Lower leg skin (tissue), 4 donors: Measurements from ENCODE around the gene DBR1. TPM values are rescaled to one million over a fixed set of nuclear protein-coding genes. Genes with fewer than 3 reads are reported as not detected.
"Not testable (repeated sequence)": the region's sequence is repeated elsewhere in the genome, so short reads cannot be mapped to it uniquely, and the experiment has no call there.

Experiments used
- DNase-seq, 2 donors: peaks; one replicate each; pipeline ENCODE4 v3.0.0-alpha.2; 2019; ENCODE audit warnings: low spot score in 2 of 2
- H3K4me3 ChIP-seq: fragments of 200-600 bp; sonication (generic); 2 replicates; pipeline ENCODE4 v1.5.1; 2017; ENCODE audit warnings: mild to moderate bottlenecking, low read depth; ENCODE audit not compliant: poor library complexity, severe bottlenecking
- POLR2A ChIP-seq, 2 donors: fragments of 450-650 bp; IDR thresholded peaks; one replicate each; pipeline ENCODE4 v1.6.1; 2016 to 2017; ENCODE audit warnings: antibody characterized with exemption in 2 of 2, mild to moderate bottlenecking in 1 of 2, moderate library complexity in 1 of 2
- WGBS, 2 donors: methylation state at CpG; one replicate each; pipeline ENCODE4 v1.1.5; 2018; 5-methylcytosine and 5-hydroxymethylcytosine counted together
- intact Hi-C: fragments of 100-400 bp; cut with DNase I; formaldehyde crosslinking; loops from one replicate; pipeline ENCODE4 v1.15.0; 2023; ENCODE audit warnings: low total_unique reads
- total RNA-seq, 4 donors: library from RNA; depleted of rRNA; stranded (reverse); fragments of >200 nt; gene quantifications; one replicate each; pipeline ENCODE4 v1.1.0, GENCODE V29; 2016
- TF ChIP-seq, protein P1 (sequence below), 3 donors: fragments of 450-650 bp; IDR thresholded peaks; one replicate each; pipeline ENCODE4 v1.5.1; 2016; ENCODE audit warnings: antibody characterized with exemption in 3 of 3, mild to moderate bottlenecking in 3 of 3, moderate library complexity in 2 of 3

The DBR1 gene
- total RNA-seq, 4 donors from 2014 or later = 9.1 to 13.9 (median 11.9) TPM

DNA sequence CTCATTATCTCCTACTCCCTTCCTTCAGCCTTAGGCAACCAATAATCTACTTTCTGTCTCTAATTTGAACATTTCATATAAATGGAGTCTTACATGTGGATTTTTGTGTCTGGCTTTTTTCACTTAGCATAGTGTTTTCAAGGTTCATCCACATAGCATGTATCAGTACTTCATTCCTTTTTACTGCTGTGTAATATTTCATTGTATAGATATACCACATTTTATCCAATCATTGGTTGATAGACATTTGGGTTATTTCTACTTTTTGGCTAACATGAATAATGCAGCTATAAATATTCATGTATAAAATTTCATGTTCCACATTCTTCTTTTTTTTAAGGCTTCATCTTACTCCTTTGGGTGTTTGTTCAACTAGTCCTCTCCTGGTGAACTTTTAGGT is 20.2 kb downstream of the DBR1 start:
- no peak for TF ChIP-seq POLR2A (IDR thresholded peaks at IDR 0.05)
- TF ChIP-seq, protein P1, sequence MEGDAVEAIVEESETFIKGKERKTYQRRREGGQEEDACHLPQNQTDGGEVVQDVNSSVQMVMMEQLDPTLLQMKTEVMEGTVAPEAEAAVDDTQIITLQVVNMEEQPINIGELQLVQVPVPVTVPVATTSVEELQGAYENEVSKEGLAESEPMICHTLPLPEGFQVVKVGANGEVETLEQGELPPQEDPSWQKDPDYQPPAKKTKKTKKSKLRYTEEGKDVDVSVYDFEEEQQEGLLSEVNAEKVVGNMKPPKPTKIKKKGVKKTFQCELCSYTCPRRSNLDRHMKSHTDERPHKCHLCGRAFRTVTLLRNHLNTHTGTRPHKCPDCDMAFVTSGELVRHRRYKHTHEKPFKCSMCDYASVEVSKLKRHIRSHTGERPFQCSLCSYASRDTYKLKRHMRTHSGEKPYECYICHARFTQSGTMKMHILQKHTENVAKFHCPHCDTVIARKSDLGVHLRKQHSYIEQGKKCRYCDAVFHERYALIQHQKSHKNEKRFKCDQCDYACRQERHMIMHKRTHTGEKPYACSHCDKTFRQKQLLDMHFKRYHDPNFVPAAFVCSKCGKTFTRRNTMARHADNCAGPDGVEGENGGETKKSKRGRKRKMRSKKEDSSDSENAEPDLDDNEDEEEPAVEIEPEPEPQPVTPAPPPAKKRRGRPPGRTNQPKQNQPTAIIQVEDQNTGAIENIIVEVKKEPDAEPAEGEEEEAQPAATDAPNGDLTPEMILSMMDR (IDR thresholded peaks at IDR 0.05) = no peak
- no peak for DNase-seq
- intact Hi-C loops = no loop called here
- no peak overlapping the region for H3K4me3 ChIP-seq

DNA sequence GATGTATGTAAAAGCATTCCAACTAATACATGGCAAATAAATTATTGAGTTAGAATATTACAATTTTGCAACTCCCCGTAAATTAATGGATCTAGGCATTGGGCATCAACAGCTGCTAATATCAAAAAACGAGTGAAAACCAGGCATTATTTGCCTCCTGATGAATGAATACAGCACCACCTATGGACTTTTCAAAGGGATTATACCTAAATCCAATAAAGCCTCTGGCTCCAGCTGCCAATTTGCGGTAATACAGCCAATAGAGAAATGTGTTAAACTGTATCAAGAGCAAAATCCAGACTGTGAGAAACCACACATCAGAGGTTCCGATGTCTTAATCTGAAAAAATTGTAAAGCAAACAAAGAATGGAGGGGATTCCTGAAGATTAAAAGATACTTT is 26.2 kb downstream of the DBR1 start:
- WGBS, 2 donors = 75 to 80% methylated on average over 4 of the region's 4 CpGs
- no peak for DNase-seq

DNA sequence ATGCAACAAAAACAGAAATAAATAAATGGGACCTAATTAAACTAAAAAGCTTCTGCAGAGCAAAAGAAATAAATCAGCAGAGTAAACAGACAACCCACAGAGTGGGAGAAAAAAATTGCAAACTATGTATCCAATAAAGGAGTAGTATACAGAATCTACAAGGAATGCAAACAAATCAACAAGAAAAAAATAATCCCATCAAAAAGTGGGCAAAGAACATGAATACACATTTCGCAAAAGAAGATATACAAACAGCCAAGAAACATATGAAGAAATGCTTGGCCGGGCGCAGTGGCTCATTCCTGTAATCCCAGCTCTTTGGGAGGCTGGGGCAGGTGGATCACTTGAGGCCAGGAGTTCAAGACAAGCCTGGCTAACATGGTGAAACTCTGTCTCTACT is 32.5 kb downstream of the DBR1 start:
- H3K4me3 ChIP-seq, intact Hi-C loops, DNase-seq: not testable (repeated sequence)
- 94% methylated on average over 3 of the region's 3 CpGs for WGBS, 2 donors

More for the DNA sequence above, 26.2 kb downstream of the DBR1 start:
- intact Hi-C loops = no loop called here
- no peak overlapping the region for H3K4me3 ChIP-seq
- TF ChIP-seq POLR2A (IDR thresholded peaks at IDR 0.05) = no peak
- TF ChIP-seq, protein P1 (IDR thresholded peaks at IDR 0.05) = no peak

DNA sequence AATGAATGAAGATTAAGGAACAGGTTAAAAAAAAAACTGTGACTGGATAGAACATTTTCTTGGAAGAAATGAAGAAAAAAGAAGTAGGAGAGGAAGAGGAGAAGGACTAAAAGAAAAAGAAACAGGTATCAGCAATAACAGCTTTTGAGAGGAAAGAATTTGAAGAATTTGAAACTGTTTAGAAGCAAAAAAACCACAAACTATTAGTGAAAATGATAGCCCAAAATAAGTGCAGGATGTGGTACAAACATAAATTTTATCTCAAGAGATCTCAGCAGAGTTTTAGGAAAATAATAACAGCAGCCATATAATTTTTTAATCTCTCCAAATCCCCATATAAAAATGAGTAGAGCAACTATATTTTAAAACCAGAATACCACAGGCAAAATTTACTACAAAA is 33.8 kb downstream of the DBR1 start:
- no peak overlapping the region for H3K4me3 ChIP-seq
- intact Hi-C loops = no loop called here
- TF ChIP-seq POLR2A (IDR thresholded peaks at IDR 0.05) = no peak
- TF ChIP-seq, protein P1 (IDR thresholded peaks at IDR 0.05) = no peak
- no peak for DNase-seq

DNA sequence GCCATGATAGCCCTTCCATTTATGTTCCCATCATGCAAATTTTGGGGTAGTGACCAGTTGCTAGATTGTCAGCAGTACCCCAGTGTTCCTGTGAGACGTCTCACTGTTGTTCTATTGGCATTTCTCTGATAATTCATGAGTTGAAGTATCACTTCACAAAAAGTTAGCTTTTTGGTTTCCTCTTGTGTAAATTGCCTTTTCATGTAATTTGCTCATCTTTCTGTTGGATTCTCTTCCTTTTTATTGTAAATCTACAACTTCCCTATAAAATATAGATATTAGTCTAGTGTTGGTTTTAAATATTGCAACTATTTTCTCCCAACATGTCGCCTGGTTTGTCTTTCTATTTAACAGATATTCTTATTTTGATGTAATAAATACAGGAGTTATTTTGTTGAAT is 35.0 kb downstream of the DBR1 start:
- 67 to 82% methylated on average over 2 of the region's 2 CpGs for WGBS, 2 donors
- intact Hi-C loops = no loop called here
- no peak overlapping the region for H3K4me3 ChIP-seq
- no peak for DNase-seq
- TF ChIP-seq, protein P1 (IDR thresholded peaks at IDR 0.05) = no peak
- no peak for TF ChIP-seq POLR2A (IDR thresholded peaks at IDR 0.05)

DNA sequence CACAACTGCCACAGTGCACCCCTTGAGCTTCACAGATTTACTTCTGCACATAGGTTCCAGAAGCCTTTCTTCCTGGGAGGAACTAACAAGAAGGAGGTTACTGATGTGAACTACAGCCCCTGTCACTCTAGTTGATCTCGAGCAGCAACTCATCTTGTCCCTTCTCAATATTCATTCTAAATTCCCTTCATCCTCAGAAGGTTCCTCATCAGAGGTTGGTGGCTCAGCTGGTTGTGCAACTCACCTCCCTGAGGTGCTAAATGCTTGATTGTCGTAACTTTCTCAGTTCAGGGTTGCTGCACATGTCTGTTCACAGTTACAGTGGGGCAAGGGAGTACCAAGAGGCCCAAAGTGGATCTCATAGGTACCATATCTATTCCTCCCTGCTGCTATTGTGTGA is 36.9 kb downstream of the DBR1 start:
- 60 to 62% methylated on average over 2 of the region's 2 CpGs for whole genome bisulfite sequencing, 2 donors
- intact Hi-C loops = no loop called here

More for the DNA sequence above, 36.9 kb downstream of the DBR1 start:
- no peak for TF ChIP-seq POLR2A (IDR thresholded peaks at IDR 0.05)
- TF ChIP-seq, protein P1 (IDR thresholded peaks at IDR 0.05) = no peak
- no peak for DNase-seq
- no peak overlapping the region for H3K4me3 ChIP-seq
